ENCODE results near the gene ATP8A2.

The ATP8A2 gene

GRCh38 chr13:25371875-25372283 is at the start of gene ATP8A2:
Gene ATP8A2, plus strand, starts transcription at chr13:25371974. Its CDS starts 239 bp downstream, at chr13:25372213.
- no peak for TF ChIP-seq CTCF (IDR thresholded peaks at IDR 0.05)

- TF ChIP-seq CTCF (IDR thresholded peaks at IDR 0.05) = no peak
Measured at GRCh38 chr13:25324100-25324499, 47.7 kb upstream of the ATP8A2 start.

DNA sequence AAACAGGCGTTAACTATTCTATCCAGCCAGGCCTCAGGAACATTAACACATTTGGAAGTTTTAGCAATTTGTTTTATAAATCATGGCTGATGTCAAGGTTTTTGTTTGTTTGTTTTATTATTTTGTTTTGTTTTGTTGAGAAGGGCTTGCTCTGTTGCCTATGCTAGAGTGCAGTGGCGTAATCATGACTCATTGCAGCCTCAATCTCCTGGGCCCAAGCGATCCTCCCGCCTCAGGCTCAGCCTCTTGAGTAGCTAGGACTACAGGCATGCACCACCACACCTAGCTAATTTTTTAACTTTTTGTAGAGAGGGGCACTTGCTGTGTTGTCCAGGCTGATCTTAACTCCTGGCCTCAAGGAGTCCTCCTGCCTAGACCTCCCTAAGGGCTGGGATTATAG is 42.1 kb upstream of the ATP8A2 start:
- TF ChIP-seq CTCF (IDR thresholded peaks at IDR 0.05) = no peak

DNA sequence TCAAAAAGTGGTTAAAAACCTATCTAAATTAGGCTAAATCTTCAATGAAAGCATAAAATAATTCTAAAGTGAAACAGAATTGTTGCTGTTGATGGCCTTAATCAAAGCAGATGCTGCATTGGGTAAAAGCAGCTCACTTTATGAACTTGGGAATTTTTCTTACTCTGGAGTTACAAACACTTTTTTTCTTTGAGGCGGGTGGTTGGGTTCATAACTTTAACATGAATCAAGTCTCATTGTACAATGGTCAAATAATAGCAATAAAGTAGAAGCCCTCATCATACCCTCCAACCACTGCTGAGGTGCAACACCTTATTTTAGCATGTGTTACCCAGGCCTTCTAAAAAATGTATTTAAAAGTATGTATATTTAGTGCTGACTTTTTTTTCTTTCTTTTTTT is 41.2 kb upstream of the ATP8A2 start:
- no peak for TF ChIP-seq CTCF (IDR thresholded peaks at IDR 0.05)

- TF ChIP-seq CTCF (IDR thresholded peaks at IDR 0.05) = no peak
Measured at GRCh38 chr13:25335856-25336255, 35.9 kb upstream of the ATP8A2 start.

GRCh38 chr13:25345576-25345975 is 26.2 kb upstream of the ATP8A2 start:
- TF ChIP-seq CTCF (IDR thresholded peaks at IDR 0.05) = no peak

GRCh38 chr13:25347151-25347550 is 24.6 kb upstream of the ATP8A2 start:
- TF ChIP-seq CTCF (IDR thresholded peaks at IDR 0.05) = no peak

- no peak for TF ChIP-seq CTCF (IDR thresholded peaks at IDR 0.05)
Measured at GRCh38 chr13:25351404-25351803, 20.4 kb upstream of the ATP8A2 start.

All from LNCAP (cell line).